ENCODE measurements around the gene PRKAG2. TPM values are rescaled to one million over a fixed set of nuclear protein-coding genes. Genes with fewer than 3 reads are reported as not detected.
"Not testable (repeated sequence)": the region's sequence is repeated elsewhere in the genome, so short reads cannot be mapped to it uniquely, and the experiment has no call there.

PRKAG2 gene
- polyA plus RNA-seq, 1 donor, result 38.3 TPM

DNA sequence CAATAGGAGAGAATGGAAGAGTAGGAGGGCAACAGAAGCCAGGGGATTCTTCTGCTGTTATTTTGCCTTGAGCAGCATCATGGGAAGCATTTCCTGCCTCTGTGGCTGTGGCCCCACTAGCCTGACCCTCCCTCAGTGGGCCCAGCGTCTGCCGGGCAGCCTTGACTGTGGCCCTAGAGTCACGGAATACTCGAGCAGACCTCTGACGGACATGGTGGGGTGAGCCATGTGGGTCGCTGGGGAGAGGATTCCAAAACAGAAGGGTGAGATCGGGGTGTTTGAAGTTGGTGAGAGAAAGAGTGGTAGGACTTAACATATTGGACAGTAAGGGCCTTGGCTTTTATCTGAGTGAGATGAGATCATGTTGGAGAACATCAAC lies 8.3 kb upstream of the PRKAG2 start:
- no peak for DNase-seq

DNA sequence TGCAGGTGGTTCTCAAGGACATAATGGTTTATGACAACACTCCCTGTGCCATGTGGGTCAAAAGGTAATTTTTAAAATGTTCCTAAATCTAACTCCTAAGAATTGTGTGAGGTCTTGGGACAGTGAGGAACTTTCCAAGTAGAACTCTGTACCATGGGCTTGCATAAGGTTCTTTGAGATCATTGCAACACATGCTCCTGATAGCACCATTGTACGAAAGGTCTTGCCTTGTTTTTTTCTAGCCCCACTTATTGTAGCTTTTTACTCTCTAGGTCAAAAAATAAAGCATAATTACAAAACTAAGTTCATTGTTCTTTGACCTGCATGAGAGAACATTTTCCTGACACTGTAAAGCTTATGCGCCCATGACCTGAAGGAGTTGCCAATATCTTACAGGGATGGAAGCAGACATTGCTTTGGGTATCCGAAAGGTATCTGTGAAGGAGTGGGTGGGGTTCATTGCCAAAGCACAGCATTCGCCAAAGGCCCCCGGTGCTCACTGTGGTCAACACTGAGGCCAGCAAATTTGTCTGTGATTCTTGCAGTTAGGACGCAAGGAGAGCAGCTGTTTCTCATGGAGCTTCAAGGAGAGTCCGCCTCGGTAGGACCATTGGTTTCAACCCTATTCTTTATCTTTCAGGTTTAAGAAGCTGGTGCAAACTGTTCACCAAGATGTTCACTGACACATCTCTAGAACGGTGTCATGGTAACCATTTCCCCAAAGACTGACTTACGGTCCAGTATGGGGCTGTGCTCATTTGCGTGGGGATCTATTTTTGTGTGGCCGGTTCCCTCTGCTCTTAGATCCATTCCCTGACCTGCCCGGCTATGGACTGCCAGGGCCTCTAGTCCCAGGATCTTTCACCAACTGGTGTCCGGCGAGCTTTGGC lies 7.6 kb upstream of the PRKAG2 start:
- no peak for DNase-seq

DNA sequence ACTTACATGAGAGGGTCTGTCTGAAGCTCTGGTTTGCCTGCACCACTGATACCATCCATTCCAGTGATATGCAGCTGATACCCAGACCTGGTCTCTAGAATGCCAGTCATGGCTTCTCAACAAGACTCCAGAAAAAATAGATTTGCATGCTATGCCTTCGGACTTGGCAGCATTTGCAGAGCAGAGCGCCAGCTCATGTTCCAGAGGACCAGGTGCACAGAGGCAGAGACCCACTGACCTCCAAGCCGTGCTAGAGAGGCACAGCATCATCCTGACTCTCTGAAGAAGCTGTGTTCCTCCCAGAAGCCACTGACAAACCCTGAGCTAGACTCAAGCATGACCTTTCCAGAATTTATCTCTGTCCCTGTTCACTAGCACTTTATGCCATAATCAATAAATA lies 6.9 kb upstream of the PRKAG2 start:
- DNase-seq, result no peak

DNA sequence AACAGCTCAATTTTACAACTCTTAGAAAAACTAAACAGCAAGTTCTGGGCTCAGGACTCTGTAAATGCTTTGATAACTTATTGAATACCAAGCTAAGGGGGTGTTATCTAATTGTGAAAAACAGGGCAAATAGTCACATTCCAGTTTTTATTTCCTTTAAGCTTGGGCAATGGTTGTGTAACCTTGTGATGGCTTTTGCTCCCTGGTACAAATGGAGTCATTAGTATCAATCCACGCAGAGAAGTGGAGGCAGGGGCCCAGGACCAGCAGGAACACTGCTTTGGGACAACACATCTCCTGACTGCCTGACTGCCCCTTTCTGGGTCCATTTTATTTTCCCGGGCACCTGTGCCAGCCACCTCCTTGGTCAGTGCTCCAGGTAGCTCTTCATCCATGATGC lies 5.8 kb upstream of the PRKAG2 start:
- no peak for DNase-seq

DNA sequence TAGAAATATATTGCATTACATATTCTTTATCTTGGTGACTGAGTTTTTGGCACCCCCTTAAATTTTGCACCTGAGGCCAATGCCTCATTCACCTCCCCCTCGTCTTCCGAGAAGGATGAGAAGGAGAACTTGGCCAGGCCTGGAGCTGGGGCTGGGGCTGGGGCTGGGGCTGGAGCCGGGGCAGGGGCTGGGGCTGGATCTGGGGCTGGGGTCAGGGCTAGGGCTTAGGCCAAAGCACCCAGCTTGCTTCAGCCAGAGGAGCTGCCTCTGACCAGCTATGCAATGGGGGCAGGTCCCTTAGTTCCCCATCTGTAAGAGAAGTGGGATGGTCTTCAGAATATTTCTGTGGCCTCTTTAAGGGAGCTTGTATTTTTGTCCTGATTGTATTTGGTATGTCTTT lies 3.8 kb upstream of the PRKAG2 start:
- DNase-seq, result no peak

DNA sequence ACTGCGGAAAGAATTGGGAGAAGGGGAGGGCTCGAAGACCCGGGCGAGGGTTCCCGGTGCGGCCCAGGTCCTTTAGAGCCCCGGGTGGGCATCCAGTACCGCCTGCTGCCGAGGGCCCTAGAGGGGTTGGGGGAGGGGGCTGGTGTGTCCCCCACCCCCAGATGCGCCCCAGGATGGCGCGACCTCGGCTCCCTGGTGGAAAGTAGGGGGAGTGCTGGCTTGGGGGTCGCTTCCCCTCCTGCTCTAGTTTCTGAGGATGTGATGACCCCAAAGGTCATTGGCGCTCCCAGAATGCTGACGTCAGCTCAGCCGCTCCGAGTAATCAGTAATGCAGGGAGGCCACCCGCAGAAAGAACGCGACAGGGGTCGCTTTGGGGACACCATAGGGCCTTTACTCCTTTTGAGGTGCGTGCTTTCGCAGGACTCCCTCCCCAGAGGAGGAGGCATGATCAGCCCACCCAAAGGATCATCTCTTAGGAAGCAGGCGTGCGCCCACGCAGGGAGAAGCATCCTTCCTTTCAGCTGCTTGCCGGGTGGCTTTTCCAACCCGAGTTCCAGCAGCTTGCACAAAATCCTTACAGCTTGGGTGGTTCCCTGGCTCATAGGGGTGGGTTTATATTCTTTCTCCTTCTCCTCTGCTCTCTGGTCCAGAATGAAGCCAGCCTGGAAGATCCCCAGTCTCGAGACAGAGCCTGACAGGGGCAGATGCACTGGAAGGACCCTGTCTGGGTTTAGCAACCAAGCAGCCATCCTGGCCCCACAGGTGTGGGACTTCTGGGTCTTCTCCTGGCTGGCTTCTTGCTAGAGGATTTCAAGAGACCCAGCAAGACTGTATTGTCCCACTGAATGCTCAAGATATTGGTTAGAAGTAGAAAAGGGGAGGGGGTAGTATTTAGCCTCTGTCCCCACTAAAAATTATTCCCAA lies 1.3 kb upstream of the PRKAG2 start:
- no peak for DNase-seq

DNA sequence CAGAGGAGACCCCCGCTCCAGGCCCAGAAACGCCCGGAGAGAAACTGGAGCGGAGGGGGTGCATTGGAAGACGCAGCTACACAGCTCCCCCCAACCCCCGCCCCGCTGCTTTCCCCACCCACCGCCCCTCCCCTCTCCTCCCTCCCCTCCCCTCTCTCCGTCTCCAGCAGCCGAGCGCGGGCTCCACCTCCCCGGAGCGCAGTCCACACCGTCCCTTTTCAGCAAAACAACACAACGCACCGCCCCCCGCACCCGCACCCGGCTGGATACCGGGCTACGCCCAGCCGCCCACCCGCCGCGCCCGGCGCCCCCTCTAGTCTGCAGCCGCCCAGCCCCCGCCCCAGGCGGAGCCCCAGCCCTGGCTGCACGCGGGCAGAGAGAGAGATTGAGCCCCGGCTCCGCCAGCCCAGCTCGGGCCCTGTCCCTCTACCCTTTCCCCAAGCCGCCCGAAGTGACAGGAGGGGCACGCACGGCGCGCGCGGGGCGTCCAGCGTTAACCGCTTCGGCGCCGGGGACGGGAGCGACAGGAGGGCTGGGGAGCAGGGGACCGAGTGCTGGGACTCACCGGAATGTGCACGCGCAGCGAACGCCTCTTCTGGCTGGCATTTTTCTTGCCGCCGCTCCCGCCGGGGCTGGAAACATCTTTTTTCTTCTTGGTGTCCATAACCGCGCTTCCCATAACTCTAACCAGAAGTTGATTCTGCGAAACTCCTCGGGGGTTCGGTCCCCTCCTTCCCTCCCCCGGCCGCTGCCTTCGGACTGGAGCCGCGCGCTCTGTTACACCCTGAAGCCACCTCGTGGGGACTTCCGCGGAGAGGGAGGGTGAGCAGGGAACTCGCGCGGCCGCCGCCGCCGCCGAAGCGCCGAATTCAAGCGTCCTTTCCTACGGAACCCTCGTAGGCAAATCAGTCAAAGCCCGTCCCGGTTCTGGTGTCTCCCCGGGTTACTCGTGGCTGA lies 695 bp downstream of the PRKAG2 start:
- DNase-seq, result no peak

DNA sequence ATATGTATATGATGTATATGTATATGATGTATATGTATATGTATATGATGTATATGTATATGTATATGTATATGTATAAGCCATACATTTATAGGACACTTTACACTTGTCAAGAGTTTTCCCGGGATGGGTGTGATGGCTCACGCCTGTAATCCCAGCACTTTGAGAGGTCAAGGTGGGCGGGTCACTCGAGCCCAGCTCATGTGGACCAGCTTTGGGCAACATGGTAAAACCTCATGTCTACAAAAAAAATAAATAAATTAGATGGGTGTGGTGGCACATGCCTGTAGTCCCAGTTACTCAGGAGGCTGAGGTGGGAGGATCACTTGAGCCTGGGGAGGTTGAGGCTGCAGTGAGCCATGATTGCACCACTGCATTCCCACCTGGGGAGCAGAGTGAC lies 2.4 kb downstream of the PRKAG2 start:
- DNase-seq, result not testable (repeated sequence)

DNA sequence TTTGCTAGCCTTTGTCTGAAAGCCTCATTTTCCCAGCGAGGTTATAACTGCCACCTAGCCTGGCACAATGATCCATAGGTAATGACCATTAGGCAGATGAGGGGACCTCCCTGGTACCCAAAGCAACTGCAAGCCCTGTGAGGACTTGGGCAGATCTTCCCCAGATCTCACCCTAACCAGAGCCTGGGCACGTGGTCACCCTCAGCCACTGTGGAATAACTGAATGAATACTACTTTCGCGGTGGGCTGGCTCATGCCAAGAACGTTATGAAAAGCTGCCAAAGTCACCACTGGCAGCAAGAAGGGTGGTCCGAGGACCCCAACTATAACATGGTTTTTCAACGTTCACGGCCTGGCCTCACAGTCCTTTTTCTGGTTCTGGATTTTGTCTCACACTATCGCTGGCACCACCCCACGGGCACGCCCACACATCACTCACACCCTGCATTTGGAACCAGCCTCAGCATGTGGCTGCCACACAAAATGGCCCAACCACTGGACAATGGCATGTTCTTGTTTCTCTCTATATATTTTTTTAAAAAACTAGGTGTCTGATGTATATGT lies 3.4 kb downstream of the PRKAG2 start:
- DNase-seq, result no peak

DNA sequence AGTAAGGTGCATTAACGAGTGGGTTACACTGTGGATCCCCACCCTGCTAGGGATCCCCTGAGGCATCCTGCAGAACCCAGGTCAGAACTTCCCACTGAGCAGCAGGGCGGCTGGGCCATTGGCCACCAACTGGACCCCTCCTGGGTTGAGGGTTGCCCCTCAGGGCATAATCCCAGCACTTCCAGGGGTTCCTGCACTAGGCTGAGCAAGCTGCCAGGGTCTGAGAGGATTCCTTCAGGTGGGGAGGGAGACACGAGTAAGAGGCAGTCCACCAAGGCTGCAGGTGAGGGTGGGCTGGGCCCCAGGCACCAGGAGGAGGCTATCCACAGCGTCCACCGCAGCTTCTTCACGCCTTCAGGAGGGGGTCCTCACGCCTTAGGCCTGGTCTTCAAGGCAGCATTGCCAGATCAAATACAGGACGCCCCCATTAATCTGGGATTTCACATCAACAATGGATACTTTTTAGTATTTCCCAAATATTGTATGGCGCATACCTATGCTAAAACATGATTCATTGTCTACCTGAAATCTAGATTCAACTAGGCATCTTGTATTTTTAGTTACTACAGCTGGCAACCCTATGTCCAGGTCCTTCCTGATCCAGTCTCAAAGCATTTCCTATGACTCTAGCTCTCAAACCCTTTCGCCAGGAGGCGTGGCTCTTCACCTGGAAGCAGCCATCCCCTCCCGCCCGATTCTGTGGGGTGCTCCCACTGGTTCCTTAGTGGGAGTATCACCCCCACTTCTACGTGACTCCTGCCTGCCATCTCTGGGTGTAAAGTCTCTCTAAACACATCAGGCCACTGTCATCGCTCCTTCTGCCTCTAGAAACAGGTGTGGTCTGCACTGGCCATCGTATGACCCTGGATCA lies 4.1 kb downstream of the PRKAG2 start:
- no peak for DNase-seq

DNA sequence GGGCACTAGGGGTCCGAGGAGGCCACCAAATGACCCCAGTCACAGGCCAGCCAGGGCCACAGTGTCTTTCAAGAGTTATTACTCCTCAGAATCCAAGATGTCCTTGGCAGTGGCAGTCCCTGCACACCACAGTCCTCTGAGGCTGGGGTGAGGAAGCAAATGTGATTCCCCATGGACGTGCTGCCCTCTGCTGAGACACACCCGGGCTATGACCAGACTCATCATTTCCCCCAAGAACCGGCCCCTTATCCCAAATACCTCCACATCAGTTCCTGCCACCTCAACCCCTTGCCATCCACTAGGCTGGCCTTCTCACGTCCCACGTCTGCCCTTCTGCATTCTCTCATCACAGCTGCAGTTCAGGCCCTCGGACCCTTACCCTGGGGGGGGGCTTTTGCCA lies 5.0 kb downstream of the PRKAG2 start:
- DNase-seq, result no peak

DNA sequence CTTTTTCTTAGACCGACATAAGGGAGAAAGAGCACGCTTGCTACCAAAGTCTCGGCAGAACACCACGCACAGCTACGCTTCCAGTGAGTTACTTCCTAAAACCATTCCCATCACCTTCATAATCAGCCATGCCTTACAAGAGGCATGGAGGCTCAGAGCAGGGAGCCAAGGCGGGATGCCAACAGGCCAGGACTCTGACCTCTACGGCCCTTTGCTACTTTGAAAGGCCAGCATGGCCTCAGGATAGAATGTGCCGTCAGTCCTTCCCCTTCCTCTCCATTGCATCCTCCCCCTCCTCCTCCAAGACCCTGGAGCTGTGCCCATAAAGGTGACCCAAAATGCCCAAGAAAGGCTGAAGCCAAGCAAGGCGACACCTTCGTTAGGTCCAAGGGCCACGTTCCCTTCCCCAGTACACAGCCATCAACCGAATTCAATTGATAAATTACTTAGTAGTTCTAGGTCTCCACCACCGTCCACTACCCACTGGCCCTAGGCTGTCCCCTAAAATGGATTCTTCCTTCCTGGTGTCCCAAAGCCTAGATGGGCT lies 5.7 kb downstream of the PRKAG2 start:
- no peak for DNase-seq

DNA sequence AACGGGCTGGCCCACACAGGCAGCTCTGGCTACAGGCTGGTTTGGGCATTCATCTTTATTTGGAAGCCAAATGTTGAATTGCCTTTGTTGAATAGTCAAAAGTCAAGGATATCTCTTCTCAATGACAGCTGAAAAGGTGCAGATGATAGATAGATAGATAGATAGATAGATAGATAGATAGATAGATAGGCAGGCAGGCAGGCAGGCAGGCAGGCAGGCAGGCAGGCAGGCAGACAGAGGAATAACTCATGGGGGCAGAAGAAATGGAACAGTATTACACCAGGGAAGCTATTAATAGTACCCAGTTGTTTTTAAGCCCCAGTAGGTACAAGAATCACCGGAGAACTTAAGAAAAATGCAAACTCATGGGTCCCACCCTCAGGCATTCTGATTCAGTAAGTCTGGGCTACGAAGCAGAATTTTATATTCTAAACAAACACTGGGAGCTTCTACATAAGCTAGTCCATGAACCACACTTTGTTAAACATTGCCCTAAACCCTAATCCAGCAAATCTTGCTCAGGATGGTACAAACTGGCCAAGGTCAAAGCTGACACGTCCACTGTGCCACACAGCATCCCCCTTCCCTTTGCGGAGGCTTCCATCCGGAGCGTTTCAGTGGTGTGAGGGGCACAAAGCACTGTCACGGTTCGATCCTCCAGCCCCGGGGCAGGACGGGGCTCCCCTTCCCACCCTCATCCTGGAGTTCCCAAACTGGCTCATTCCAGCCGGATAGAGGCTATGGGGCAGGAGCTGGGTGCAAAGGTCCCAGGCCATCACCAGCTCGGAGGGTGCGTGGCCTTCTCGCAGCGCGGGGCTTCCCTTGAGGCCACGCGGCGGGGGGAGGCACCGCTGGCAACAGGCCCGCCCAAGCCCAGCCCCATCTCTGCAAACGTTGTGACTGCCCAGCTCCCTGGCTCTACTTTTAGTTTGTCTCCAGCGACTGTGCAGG lies 6.7 kb downstream of the PRKAG2 start:
- no peak for DNase-seq

DNA sequence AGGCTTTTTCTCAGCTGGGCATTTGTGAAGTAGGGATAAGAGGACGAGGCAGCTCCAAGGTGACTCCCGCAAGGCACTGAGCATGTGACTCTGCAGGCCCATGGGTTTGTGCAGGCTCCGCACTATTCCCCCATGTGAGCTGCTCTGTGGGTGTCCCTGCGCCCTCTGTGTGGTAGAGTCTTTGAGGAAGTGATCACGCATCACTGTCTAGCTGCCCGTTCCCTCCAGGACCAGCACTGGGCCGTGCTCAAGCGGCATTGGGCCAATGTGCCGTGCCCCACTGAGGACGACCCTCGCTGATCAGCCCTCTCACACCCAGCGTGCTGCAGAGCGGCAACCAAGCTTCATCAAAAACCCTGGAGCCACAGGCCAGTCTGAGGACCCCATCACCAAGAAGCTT lies 7.5 kb downstream of the PRKAG2 start:
- DNase-seq, result no peak

DNA sequence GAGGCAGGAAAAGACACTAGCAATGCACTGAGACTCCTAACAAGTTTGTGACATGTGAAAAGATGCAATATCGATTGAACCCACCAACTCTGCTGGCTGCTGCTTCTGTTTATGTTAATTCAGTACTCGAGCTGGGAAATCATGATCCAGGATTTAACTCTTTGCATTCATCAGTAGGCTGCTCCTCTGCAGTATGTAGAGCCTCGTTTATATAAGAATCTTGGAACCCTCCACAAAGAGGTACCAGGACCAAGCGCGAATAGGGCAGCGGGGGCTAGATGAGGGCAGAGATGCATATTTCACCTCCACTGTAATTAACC lies 7.8 kb downstream of the PRKAG2 start:
- no peak for DNase-seq

DNA sequence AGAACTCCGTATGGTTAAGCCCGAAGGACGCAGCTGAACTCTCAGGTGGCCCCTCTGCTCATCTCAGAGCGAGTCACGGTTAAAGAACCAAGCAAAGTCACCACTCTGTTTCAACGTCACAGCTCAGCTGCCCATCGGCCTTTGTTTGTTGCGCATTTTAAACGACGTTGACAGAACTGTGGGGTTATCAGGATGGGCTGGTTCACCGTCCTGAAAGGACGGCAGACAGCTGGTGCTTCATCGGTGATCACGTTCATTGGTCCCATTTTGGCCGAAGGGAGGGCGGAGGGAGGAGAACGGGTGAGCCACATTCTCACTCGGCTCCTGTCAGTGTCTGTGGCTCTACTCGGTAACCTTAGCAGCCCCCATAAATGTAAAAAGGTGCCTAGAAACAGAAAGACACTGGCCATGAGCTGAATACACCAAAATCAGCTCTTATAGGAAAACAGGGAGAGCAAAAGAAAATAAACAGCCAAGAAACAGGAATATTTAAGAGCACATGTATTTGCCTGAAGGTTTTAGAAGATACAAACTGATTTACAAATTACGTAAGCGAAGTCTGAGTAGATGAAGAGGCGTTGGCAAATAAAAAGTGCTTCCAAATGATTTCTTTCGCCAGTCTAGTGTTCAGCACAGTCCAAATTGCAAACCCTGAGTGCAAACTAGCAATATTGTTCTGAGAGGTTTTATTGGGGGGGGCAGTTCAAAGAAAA lies 8.4 kb downstream of the PRKAG2 start:
- no peak for DNase-seq

DNA sequence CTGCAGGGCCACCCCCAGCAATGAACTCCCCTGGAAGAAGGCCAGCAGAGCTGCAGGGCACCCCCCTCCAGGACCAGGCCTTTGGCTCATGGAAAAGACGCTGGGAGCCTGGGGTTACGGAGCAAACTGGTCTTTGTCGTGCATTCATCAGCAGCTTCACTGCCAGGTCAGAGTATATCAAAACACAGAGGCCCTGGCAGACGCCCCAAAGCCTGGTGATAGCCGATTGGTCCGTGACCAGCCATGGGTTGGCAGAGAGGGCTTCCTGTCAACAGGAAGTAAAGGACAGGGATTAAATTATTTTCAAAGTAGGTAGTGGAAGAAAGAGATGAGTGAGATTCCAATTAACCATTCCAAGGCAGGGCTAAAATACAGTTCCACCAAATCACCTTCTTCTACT lies 9.0 kb downstream of the PRKAG2 start:
- DNase-seq, result no peak

DNA sequence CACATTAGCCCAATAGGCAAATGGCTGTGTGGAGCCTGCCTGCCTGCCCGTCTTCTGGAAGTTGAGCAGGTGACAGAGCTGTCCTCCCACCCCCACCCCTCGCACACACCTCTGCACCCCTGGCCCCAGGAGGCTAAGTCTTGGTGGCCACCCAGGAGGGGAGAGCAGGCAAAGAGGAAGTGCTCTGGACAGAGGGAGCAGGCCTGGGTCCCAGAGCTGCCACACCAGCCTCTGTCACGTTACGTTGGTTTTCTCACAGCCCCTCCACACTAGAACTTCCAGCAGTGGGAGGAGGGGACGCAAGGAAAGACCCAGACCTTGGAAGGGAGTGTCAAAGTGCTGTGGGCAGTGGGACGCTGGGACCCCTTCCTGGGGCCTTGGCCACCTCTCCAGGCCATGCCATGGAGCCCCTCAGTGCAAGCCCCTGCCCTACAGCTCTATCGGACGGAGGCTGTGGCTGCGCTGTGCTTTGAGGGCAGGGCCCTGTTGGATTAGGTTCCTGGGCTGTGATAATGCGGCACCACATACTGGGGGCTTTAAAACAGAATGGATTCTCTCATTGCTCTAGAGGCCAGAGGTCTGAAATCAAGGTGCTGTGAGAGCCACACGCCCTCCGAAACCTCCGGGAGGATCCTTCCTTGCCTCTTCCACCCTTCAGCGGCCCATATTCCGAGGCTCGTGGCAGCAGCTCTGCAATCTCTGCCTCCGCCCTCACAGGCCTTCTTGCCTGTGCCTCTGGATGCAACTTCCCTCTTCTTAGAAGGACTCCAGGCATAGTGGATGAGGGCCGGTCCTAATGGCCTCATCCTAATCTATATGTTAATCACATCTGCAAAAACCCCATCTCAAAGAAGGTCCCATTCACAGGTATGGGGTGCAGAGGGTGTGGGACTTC lies 9.9 kb downstream of the PRKAG2 start:
- no peak for DNase-seq
